LHCN-M2 (cell line): Measurements from ENCODE around the gene RAB3GAP1. TPM values are rescaled to one million over a fixed set of nuclear protein-coding genes. Genes with fewer than 3 reads are reported as not detected.
"Not testable (repeated sequence)": the region's sequence is repeated elsewhere in the genome, so short reads cannot be mapped to it uniquely, and the experiment has no call there.

Experiments used
- DNase-seq: peaks from one replicate; pipeline ENCODE4 v3.0.0-alpha.2; 2012; ENCODE audit warnings: low read depth
- total RNA-seq: library from RNA; depleted of rRNA; stranded (reverse); fragments of >200 nt; gene quantifications from 2 replicates; pipeline ENCODE4 v1.2.3, GENCODE V29; 2014

RAB3GAP1 gene
- total RNA-seq, 1 experiment from 2014 or later: 45.4 TPM

DNA sequence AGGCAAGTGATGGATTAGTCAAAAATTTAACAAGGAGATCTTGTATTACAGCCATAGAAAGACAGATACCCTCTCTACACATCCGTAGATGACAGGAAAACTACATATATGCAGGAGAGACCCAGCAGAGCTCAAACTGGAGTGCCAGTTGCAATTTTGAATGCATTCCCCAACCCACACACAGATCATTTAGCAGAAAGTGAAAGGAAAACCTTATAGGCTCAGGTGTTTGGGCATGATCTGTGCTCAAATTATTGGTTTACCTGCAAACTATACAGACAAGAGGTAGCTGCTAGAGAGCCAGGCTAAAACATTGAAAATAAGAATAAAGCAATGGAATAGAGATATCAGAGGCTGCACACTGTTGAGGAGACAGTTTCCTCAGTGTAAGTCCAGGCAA, 51.8 kb downstream of the RAB3GAP1 start:
- DNase-seq: no peak

DNA sequence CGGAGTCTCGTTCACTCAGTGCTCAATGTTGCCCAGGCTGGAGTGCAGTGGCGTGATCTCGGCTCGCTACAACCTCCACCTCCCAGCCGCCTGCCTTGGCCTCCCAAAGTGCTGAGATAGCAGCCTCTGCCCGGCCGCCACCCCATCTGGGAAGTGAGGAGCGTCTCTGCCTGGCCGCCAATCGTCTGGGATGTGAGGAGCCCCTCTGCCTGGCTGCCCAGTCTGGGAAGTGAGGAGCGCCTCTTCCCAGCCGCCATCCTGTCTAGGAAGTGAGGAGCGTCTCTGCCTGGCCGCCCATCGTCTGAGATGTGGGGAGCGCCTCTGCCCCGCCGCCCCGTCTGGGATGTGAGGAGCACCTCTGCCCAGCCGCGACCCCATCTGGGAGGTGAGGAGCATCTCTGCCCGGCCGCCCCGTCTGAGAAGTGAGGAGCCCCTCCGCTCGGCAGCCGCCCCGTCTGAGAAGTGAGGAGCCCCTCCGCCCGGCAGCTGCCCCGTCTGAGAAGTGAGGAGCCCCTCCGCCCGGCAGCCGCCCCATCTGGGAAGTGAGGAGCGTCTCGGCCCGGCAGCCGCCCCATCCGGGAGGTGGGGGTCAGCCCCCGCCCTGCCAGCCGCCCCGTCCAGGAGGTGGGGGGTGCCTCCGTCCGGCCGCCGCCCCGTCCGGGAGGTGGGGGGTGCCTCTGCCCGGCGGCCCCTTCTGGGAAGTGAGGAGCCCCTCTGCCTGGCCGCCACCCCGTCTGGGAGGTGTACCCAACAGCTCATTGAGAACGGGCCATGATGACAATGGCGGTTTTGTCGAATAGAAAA, 53.6 kb downstream of the RAB3GAP1 start:
- DNase-seq: not testable (repeated sequence)

DNA sequence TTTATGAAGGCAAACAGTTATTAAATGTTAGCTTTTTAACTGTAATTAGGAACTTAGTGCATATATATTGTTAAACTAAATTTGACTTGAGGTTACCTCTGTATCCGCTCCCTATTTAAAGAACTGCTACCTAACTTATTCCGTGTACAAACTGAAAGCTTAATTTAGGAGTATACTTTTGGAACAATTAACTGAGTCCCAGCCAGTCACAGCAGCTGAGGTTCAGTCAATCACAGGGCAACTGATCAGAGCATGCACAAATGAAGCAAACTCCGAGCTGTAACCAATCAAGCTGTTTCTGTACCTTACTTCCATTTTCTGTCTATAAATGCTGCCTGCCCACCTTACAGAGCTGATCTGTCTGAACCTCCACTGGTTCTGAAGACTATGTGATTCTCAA, 61.2 kb downstream of the RAB3GAP1 start:
- no peak for DNase-seq

DNA sequence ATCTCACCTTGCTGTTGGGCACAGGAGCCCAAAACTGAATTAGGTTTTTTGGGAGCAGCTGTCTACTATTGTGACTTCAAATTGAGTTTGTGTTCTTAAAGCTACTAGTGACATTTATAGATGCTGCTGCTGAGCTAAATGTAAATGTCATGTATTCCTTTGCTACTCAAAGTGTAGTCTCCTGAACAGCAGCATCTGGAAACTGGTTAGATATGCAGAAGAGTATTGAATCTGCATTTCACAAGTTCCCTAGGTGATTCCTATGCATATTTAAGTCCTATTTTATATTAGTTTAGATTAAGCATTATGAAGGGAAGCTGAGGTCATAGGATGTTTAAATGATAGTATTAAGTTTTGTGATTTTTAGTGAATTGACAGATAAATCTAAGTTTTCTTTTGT, 67.5 kb downstream of the RAB3GAP1 start:
- DNase-seq: no peak

DNA sequence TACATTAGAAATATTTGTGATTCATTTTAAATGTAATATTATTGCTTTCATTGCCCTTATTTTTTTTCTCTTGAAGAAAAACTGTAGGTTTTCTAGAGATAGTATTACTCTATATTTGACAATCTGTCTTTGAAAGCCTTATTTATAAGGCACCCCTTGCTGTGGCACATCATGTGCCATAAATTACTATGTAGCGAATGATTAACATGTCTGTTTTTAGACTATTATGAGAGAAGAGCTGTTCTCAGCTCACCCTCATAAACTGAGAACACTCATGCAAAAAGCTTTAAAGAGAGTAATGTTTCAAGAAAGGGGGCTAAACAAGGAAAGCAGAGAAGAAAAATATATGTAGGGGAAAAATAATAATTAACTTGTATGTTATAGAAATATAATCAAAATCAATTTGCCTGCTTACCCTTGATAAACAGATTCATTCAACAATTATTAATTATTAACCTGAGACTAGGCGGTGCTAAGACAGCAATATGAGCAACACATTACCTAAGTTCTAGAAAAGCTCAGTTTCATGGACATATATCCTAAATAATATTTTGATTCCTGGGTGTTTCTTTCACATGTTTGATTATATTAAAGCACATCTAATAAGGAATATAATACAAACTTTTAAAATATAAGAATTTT, 69.0 kb downstream of the RAB3GAP1 start:
- DNase-seq: no peak

DNA sequence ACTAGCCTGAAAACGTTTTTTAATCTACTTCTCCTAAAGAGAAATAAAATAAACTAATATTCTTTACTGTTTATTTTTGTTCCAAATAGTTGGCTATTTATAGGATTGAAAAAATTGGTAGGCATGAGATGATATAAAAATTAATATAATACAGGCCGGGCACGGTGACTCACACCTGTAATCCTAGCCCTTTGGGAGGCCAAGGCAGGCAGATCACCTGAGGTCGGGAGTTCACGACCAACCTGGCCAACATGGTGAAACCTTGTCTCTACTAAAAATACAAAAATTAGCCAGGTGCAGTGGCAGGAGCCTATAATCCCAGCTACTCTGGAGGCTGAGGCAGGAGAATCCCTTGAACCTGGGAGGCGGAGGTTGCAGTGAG, 69.6 kb downstream of the RAB3GAP1 start:
- DNase-seq: not testable (repeated sequence)

DNA sequence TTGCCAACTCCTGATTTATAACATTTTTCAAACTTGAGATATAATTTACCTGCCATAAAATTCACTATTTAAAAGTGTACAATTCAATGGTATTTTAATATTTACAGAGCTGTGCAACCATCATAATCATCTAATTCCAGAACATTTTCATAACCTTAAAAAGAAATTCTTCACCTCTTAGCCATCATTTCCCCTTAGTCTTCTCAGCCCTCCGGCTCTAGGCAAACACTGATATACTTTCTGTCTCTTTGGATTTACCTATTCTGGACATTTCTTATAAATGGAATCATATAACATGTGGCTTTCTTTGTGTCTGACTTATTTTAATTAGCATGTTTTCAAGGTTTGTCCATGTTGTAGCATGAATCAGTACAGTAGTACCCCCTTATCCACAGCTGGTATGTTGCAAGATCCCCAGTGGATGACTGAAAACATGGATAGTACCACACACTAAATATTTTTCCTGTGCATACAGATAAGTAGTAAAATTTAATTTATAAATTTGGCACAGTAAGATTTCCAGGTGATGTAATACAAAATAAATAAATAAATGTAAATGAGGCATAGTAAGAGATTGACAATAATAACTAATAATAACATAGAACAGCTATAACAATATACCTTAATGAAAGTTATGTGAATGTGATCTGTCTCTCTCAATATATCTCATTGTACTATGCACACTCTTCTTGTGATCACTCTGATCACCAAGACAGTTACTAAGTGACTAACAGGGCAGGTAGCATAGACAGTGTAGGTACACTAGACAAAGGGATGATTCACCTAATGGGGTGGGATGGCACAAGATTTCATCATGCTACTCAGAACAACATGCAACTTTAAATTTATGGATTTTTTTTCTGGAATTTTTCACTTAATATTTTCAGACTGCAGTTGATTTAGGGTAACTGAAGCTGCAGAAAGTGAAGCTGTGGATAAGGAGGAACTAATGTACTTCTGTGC, 73.1 kb downstream of the RAB3GAP1 start:
- DNase-seq: no peak

DNA sequence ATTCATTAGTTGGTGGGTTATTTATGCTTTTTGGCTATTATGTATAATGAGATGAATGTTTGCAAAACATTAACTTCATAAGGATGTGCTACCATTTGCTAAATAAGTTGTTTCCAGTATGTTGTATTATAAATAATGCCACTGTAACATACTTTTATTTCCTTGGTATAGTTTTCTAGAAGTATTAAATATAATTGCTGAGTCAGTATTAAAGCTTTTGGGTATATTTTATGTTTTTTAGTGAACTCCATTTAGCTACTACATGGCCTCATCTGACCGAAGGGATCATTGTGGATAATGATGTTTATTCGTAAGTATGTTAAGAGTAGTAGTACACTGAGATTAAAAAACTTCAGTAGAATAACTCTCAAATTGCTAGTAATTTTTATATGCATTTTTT, 73.8 kb downstream of the RAB3GAP1 start:
- DNase-seq: no peak

DNA sequence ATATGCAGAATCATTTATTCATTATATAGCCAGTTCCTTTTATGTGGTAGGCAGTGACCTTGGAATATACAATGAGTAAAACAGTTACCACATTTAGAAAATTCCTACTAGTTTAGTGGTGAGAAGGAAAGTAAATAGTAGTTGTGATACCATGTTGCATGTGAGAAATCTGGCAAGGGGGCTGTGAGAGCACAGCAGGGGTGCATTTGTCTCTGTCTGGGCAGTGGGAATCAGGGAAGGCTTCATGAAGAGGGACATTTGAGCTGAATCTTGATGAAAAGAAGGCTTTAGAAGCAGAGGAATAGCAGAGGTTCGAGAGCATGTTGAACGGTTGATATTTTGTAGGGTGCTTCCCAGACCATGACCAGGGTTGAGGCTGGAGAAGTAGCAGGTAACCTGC, 78.7 kb downstream of the RAB3GAP1 start:
- no peak for DNase-seq

DNA sequence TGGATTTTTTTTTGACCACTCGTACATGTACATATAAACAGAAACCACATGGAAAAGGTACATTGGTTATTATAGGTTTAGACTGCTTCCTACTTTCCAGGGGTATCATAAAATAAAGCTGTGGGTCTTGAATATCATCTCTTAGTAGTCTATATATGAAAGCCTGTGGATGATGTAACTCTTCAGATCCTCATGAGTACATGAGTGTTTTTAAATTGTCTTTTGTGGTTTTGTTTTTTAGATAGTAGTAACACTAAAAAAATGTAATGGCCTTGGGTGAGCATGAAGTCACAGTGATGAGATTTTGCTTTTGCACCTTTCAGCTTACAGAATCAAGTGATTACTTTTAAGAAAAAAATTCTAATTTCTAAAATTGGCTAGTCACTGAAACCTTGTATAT, 80.2 kb downstream of the RAB3GAP1 start:
- peak; percentile 43 for DNase-seq

DNA sequence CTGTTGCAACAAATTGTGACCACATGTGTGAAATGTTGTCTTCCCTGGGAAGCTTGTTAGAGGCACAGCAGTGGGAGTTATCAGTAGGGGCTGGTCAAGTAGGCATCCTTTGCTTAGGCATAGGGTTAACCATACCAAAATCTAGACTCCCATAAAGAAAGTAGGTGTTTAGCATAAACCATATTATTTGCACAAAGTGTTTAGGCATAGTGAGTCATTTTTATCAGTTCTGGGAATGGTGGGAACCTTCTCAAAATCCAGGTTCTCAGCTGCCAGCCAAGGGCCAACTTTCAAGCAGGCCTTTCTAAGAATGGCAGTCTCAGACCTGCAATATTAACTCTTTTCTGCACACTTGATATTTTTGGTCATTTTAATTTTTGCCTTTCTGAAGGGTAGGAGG, 88.5 kb downstream of the RAB3GAP1 start:
- DNase-seq: no peak

DNA sequence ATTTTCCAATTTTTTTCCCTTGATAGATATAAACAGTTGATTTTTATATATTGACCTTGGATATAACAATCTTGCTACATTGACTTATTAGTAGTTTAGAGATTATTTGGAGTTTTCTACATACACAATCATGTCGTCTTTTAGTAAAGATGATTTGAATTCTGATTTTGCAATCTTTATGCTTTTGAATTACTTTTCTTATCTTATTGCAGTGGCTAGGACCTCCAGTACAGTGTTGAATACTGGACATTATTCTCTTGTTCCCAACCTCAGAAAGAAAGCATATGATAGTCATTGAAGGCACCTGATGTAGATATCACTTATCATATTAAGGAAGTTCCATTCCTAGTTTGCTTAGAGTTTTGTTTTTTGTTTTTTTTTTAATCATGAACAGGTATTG, 90.2 kb downstream of the RAB3GAP1 start:
- no peak for DNase-seq

DNA sequence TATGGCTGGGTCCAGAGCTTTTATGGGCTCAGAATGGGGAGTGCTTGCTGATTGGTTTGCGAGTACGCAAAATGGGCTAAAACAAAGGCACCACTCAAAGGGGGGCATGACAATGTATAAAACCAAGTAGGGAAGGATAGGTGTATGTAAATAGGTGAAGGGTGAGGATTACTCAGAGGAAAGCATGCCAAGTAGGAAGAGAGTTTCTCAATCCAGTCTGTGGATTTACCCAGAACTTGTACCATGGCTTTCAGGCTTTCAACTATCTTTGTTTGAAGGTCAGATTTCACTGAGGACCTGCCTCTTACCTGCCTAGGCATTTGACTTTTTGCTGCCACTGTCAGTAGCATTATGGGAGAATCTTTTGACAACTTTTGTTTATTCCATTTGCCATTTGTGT, 92.3 kb downstream of the RAB3GAP1 start:
- DNase-seq: no peak

DNA sequence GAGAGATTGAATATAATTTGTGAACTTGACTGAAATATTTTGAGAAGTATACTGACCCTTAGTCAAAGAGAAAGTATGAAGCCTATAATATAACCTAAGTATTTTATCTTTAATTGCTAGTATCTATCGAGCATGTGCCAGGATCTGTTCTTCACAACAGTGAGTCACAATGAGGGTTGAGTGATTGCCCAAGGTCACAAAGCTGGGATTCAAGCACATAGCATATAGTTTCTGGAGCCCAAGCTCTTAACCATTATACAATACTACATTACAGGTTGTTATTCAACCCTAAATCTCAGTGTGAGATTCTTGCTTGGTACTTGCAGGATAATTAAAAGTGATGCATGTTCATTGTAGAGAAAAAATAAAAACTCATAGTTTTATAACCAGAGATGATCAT, 97.2 kb downstream of the RAB3GAP1 start:
- DNase-seq: peak; percentile 23

DNA sequence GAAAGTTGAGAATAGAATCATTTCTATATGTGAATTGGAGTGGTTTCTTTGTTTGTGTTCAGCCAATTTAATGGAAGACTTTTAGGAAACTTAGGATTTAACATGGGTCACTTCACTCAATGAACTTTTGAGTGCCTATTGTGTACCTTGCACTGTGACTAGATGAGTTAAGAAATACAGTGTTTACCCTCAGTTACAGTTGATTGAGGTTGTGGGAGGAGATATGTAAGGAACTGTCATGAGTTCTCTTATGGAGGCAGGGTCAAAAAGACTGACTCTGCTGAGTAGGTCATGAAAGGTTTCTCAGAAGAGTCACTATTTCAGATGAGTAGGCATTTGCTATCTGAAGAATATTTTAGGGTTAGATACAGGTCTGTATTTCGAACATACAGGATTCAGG, 98.6 kb downstream of the RAB3GAP1 start:
- no peak for DNase-seq

DNA sequence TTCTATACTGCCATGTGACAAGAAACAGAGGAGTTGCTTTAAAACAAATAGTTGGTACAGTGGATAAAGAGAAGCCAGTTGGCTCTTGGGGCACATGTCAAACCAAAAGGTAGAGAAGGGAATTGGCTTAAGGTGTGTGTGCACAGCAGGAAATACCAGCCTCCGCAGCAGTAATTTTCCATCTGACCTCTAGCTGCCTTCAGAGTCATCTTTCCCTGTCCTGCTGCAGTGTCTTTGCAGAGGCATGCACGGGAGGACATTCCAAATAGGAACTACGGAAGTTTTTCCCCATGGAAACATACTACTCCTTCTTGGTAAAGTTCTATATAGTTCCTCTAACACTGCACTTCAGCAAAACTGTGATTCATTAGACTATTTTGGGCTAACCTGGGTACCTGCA, 99.5 kb downstream of the RAB3GAP1 start:
- DNase-seq: no peak

DNA sequence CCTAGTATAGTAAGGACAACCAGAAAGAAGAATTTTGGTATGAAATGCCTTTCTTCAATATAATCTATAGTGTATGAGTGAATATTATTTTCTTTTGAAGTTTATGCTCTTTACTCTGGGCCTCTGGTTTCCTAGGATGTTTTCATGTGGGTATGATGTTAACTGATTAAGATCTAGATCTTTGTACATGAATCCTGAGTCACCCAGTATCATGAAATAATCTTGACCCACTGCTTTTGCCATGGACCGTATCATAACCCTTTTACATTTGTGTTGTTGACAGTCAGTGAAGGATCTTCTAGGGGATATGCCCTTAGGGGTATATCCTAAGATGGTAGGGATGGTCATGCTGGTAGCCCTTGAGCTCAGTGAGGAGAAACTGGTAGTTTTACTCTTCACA, 100.3 kb downstream of the RAB3GAP1 start:
- no peak for DNase-seq

DNA sequence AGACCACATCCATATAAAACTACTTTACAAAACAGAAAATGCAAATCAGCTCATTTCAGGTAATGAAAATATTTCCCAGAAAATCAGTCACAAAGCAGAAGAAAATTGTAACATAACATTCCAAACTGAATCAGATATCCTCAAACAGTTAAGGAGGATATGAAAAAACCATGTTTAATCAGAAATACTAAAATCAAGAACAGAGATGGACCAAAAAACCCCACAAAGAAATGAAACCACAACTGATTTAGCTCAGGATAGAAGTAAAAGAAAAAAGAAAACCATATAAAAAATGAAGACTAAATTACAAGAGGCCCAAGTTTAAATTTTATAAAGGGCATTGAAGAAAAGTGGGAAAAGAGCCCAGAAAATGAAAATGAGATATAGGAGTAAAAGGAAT, 102.9 kb downstream of the RAB3GAP1 start:
- no peak for DNase-seq

DNA sequence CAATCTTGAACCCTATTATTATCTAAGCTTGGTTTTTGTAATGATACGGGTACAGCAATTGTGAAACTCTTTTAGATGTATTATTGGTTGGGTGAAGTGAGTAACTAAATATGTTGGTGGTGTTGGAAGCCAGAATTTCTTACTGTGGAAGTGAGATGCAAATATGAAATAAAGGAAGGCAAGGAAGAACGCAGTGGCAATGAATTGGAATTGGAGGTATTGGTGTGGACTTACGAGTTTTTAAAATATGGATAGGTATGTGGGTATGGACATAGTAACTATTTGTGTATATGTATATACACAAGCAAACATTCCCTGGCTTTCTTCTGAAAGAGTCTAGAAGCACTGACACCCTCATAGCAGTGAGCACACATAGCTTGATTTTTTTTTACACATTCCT, 105.8 kb downstream of the RAB3GAP1 start:
- DNase-seq: no peak

DNA sequence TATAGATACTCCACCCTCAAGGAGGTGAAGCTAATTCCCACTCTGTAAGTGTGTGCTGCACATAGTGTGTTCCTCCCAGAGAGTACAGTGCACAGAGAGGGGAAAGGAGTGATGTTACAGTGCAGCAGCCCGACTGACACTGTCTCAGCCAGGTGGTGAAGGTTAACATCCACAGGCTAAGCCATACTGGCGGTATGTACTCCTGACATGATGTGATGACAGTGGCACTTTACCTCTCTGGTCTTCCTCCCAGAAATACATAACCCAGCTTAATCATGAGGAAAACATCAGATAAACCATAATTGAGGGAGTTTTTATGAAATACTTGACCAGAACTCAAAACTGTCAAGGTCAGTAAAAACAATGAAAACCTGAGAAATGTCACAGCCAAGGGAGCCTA, 107.1 kb downstream of the RAB3GAP1 start:
- no peak for DNase-seq

DNA sequence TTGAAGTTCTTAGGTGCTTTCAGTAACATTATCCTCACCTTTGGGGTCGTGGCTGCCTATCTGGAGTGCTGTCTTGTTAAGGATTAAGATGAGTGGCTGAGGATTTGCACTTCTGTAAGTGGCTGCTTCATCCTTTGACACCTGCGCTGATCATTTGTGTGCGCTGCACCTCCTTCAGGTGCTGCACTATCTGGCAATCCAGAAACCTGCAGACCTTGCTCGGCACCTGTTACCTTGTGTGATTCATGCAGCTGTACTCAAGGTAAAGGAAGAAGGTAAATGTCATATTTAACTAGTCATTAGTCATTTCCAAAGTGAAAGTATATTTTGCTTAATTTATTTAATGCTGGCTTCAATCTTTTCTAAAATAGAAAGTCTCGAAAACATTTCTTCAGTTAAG, 110.3 kb downstream of the RAB3GAP1 start:
- DNase-seq: no peak

DNA sequence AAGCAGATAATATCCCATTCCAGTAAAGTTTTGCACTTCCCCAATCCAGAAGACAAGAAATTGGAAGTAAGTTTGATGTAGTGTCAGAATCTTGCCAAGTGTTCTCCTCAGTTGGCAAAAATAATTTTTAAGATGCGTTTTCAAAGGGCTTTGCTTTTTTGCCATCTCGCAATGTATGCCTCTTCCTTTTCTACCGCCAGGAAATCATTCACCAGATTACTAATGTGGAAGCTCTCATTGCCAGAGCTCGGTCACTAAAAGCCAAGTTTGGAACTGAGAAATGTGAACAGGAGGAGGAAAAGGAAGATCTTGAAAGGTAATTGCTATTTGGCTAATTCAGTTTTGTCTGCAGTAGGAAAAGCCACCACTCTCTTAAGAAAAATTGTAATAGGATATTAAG, 110.7 kb downstream of the RAB3GAP1 start:
- DNase-seq: no peak
